ENCODE results near the gene PGGHG.

PGGHG gene

GRCh38 chr11:288478-289397 is at the start of gene PGGHG:
Gene PGGHG (plus strand): TSS chr11:289126. CDS start chr11:289817, 691 bp downstream.
- Mint-ChIP-seq H3K4me3 (peak within 1 kb of the TSS; percentile 98), H3K36me3 (ENCODE audit: low read depth) (peaks cover 16% of the 10 kb centered on the region), H3K27me3 (ENCODE audit: low read depth) (peaks cover 9% of the 10 kb centered on the region), H3K27ac (peak within 1 kb of the TSS; percentile 97), H3K4me1 (ENCODE audit: low read depth) (peaks cover 21% of the 10 kb centered on the region), H3K9me3 (no peaks in the 10 kb centered on the region)

DNA sequence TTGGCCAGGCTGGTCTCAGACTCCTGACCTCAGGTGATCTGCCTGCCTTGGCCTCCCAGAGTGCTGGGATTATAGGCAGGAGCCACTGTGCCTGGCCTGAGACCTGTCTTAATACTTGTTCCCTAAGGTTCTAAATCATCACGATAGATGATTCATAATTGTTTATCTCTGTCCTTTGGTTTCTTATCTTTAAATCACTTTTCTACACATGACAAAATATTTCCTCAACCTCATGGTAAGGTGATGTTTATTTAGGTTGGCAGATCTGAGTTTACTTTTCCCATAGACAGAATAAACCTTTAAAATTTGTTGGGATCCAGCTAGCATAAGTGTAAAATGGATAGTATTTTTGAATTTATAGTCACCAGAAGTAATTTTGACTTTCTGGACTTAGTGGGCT is 48.6 kb upstream of the PGGHG start:
- Mint-ChIP-seq H3K4me1 (ENCODE audit: low read depth) (peaks cover 61% of the 10 kb centered on the region), H3K27me3 (ENCODE audit: low read depth) (no peaks in the 10 kb centered on the region), H3K36me3 (ENCODE audit: low read depth) (peaks cover 37% of the 10 kb centered on the region), H3K27ac (no peak overlapping the region), H3K9me3 (no peaks in the 10 kb centered on the region), H3K4me3 (no peak overlapping the region)

- Mint-ChIP-seq H3K27ac (no peak overlapping the region), H3K9me3 (no peaks in the 10 kb centered on the region), H3K27me3 (ENCODE audit: low read depth) (no peaks in the 10 kb centered on the region), H3K4me3 (no peak overlapping the region), H3K4me1 (ENCODE audit: low read depth) (peaks cover 59% of the 10 kb centered on the region), H3K36me3 (ENCODE audit: low read depth) (peaks cover 47% of the 10 kb centered on the region)
Measured at GRCh38 chr11:241634-242033, 47.3 kb upstream of the PGGHG start.

GRCh38 chr11:244376-244775 is 44.5 kb upstream of the PGGHG start:
- H3K36me3 Mint-ChIP-seq (ENCODE audit: low read depth): peaks cover 57% of the 10 kb centered on the region
- H3K4me3 Mint-ChIP-seq: no peak overlapping the region
- peak overlapping the region; percentile 77 for H3K27ac Mint-ChIP-seq
- no peaks in the 10 kb centered on the region for H3K27me3 Mint-ChIP-seq (ENCODE audit: low read depth)
- no peaks in the 10 kb centered on the region for H3K9me3 Mint-ChIP-seq
- peaks cover 43% of the 10 kb centered on the region for H3K4me1 Mint-ChIP-seq (ENCODE audit: low read depth)

DNA sequence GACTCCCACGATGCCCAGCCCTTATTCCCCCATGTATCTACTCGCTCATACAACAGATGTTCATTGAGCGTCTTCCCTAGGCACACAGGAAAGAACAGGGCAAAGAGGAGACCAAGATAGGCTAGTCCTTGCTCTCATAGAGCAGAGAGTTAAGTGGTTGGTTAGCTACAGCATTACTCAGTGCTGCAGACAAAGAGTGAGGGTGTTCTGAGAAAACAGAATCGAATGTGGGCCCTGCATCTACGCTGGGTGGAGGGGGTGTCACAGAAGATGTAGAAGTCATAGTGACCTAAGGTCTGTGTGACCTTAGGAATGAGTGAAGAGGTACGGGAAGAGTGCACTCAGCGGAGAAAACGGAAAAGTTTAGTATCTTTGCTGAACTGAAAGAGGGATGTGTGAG is 39.9 kb upstream of the PGGHG start:
- peak overlapping the region; percentile 7 for H3K27ac Mint-ChIP-seq

DNA sequence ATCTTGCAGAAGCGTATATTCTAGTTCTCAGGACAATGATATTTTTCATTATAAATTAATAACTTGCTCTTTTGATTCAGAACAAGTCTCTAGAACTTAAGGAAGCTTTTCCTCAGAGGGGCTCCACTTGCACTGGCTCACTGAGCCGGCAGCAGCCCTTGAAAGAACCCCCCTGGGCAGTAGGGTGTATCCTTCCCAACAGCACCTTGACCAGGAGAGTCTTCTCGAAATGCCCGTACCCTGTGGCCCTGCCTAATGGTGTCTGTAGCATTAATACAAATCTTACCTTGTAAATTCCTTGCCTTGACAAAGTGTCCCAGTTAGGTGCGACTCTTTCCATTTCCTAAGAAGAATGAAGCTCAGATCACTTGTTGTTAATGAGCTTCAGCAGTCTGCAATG is 38.7 kb upstream of the PGGHG start:
- Mint-ChIP-seq H3K9me3 (no peaks in the 10 kb centered on the region), H3K27me3 (ENCODE audit: low read depth) (no peaks in the 10 kb centered on the region), H3K27ac (no peak overlapping the region), H3K36me3 (ENCODE audit: low read depth) (peaks cover 57% of the 10 kb centered on the region), H3K4me1 (ENCODE audit: low read depth) (peaks cover 19% of the 10 kb centered on the region), H3K4me3 (no peak overlapping the region)

More for the DNA sequence above, 39.9 kb upstream of the PGGHG start:
- H3K4me1 Mint-ChIP-seq (ENCODE audit: low read depth): peaks cover 25% of the 10 kb centered on the region
- H3K4me3 Mint-ChIP-seq: no peak overlapping the region
- peaks cover 63% of the 10 kb centered on the region for H3K36me3 Mint-ChIP-seq (ENCODE audit: low read depth)
- H3K27me3 Mint-ChIP-seq (ENCODE audit: low read depth): no peaks in the 10 kb centered on the region
- H3K9me3 Mint-ChIP-seq: no peaks in the 10 kb centered on the region

DNA sequence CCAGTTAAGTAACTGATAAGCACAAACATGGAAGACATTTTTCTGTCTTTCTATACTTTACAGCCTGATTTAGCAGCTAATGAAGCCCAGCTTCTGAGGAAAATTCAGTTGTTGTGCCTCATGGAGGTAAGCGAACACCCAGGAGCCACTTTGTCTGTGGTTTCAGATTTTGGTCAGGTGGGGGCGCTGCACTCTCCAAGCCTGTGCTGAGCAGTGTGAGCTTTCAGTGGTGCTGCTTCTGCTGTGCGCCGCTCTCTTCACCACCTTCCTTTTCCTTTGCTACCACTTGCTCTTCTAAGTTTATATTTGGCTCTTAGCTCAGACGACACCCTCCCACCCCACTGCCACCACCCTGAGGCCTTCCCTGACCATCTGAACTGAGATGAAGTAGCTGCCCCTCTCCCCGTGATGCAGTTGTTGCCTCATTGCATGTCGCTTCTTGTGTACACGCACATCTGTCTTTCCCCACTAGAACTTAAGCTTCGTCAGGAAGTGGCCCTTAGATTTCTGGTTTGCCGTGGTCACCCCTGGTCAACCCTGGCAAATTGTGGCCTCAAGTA is 38.1 kb upstream of the PGGHG start:
- no peaks in the 10 kb centered on the region for H3K9me3 Mint-ChIP-seq
- H3K4me1 Mint-ChIP-seq (ENCODE audit: low read depth): peaks cover 16% of the 10 kb centered on the region
- H3K27me3 Mint-ChIP-seq (ENCODE audit: low read depth): no peaks in the 10 kb centered on the region
- H3K27ac Mint-ChIP-seq: no peak overlapping the region
- H3K4me3 Mint-ChIP-seq: no peak overlapping the region
- H3K36me3 Mint-ChIP-seq (ENCODE audit: low read depth): peaks cover 51% of the 10 kb centered on the region

- Mint-ChIP-seq H3K4me3 (no peak overlapping the region), H3K9me3 (no peaks in the 10 kb centered on the region), H3K27me3 (ENCODE audit: low read depth) (no peaks in the 10 kb centered on the region), H3K27ac (no peak overlapping the region), H3K36me3 (ENCODE audit: low read depth) (peaks cover 47% of the 10 kb centered on the region), H3K4me1 (ENCODE audit: low read depth) (peaks cover 14% of the 10 kb centered on the region)
Measured at GRCh38 chr11:251550-251949, 37.4 kb upstream of the PGGHG start.

- Mint-ChIP-seq H3K4me1 (ENCODE audit: low read depth) (peaks cover 14% of the 10 kb centered on the region), H3K27ac (no peak overlapping the region), H3K27me3 (ENCODE audit: low read depth) (no peaks in the 10 kb centered on the region), H3K9me3 (no peaks in the 10 kb centered on the region), H3K36me3 (ENCODE audit: low read depth) (peaks cover 38% of the 10 kb centered on the region), H3K4me3 (no peak overlapping the region)
Measured at GRCh38 chr11:252666-253065, 36.3 kb upstream of the PGGHG start.

- Mint-ChIP-seq H3K9me3 (no peaks in the 10 kb centered on the region), H3K4me3 (no peak overlapping the region), H3K36me3 (ENCODE audit: low read depth) (peaks cover 33% of the 10 kb centered on the region), H3K27me3 (ENCODE audit: low read depth) (no peaks in the 10 kb centered on the region), H3K27ac (no peak overlapping the region), H3K4me1 (ENCODE audit: low read depth) (peaks cover 14% of the 10 kb centered on the region)
Measured at GRCh38 chr11:253160-253885, 35.6 kb upstream of the PGGHG start.

GRCh38 chr11:253886-254270 is 35.0 kb upstream of the PGGHG start:
- Mint-ChIP-seq H3K9me3 (no peaks in the 10 kb centered on the region), H3K4me3 (no peak overlapping the region)

DNA sequence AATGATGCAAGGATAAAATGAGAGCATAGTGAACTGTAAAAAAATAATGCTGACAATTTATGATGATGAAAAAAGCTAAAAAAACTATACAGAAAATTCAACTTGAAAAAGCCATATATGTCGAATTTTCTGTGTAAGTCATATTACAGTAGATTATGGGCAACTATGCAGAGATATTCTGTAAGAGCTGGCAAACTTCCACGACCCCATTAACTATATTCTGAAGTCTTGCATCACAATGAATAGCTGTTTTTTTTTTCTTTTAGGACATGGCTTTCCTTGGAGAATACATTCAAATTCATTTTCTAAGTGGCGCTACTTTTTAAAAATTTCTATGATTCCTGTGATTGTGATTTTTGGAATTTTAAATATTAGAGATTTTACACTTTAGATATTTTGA is 33.8 kb upstream of the PGGHG start:
- Mint-ChIP-seq H3K27me3 (ENCODE audit: low read depth) (peaks cover 3% of the 10 kb centered on the region), H3K27ac (no peak overlapping the region)

More at GRCh38 chr11:253886-254270, 35.0 kb upstream of the PGGHG start:
- H3K27ac Mint-ChIP-seq: no peak overlapping the region
- no peaks in the 10 kb centered on the region for H3K27me3 Mint-ChIP-seq (ENCODE audit: low read depth)
- peaks cover 14% of the 10 kb centered on the region for H3K4me1 Mint-ChIP-seq (ENCODE audit: low read depth)
- peaks cover 33% of the 10 kb centered on the region for H3K36me3 Mint-ChIP-seq (ENCODE audit: low read depth)

GRCh38 chr11:255816-256215 is 33.1 kb upstream of the PGGHG start:
- no peak overlapping the region for H3K27ac Mint-ChIP-seq

More for the DNA sequence above, 33.8 kb upstream of the PGGHG start:
- peaks cover 10% of the 10 kb centered on the region for H3K4me1 Mint-ChIP-seq (ENCODE audit: low read depth)
- H3K4me3 Mint-ChIP-seq: no peak overlapping the region
- peaks cover 29% of the 10 kb centered on the region for H3K36me3 Mint-ChIP-seq (ENCODE audit: low read depth)
- H3K9me3 Mint-ChIP-seq: no peaks in the 10 kb centered on the region

DNA sequence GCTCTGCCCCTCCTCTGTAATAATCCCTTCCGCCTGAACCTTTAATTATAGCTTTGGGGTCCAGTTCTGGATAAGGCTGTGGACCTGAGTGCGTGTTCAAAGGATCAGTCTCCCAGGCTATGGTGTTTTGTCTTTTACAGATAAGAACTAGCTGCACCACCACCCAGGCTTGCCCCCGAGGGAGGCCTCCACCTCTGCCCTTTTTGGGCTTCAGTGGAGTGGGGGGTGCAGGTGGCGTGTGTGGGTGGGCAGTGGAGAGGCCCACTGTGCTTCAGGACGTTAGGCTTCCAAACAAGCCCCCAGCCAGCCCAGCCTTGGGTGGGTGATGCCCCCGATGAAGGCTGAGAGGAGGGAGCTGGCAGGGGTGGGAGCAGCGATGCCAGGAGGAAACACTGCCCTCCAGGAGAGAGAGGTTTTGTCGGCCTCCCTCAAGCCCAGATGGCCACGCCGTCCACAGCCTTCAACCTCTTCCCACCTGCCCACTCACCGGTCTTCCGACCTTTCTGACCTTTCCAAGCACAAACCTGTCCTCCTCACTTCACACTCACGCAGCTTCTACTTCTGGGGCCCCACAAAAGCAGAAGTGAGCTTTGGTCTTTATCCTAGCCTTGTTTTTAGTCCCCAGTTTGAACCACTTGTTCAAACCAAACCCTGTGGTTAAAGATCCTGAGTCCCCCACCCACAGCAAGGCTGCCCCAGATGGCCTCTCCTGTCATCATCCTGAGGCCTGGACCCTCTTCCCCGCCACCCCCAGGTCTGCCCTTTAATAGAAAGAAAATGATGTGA is 31.8 kb upstream of the PGGHG start:
- Mint-ChIP-seq H3K9me3 (peaks cover under 1% of the 10 kb centered on the region), H3K36me3 (ENCODE audit: low read depth) (peaks cover 16% of the 10 kb centered on the region), H3K27me3 (ENCODE audit: low read depth) (peaks cover 8% of the 10 kb centered on the region), H3K4me1 (ENCODE audit: low read depth) (peaks cover under 1% of the 10 kb centered on the region), H3K27ac (no peak overlapping the region), H3K4me3 (no peak overlapping the region)

More at GRCh38 chr11:255816-256215, 33.1 kb upstream of the PGGHG start:
- Mint-ChIP-seq H3K4me3 (no peak overlapping the region), H3K36me3 (ENCODE audit: low read depth) (peaks cover 24% of the 10 kb centered on the region), H3K9me3 (no peaks in the 10 kb centered on the region), H3K4me1 (ENCODE audit: low read depth) (peaks cover 5% of the 10 kb centered on the region), H3K27me3 (ENCODE audit: low read depth) (peaks cover 4% of the 10 kb centered on the region)

All from T-helper 1 cell treated with Interleukin-12 subunit alpha and Interleukin-12 subunit beta and Interleukin-4 antibody, amounts not matched to agents 30 μg/mL and 1 μg/mL, for 36 hours (primary cell).